HepG2 (cell line): ENCODE data around the gene STON1. TPM values are rescaled to one million over a fixed set of nuclear protein-coding genes. Genes with fewer than 3 reads are reported as not detected.

Experiments used
- ATAC-seq: fragments of 200-7000 bp; cut with Tn5 transposase; 3 replicates; pipeline ENCODE4 v1.9.1; 2020; ENCODE audit warnings: mild to moderate bottlenecking, moderate library complexity
- BruUV-seq: library from RNA; stranded (reverse); fragments of 400-500 nt; replicated peaks from 2 replicates; lab custom pipeline; 2021; lab: Mats Ljungman, UMichigan
- CTCF ChIA-PET: fragments of 300-600 bp; formaldehyde crosslinking; extraction: SDS; loops from one replicate; lab custom pipeline; 2021; ENCODE audit warnings: low total read pairs, inconsistent platforms, low intra/inter-chr PET ratio; lab: Yijun Ruan, JAX
- POLR2A ChIA-PET: fragments of 350-600 bp; sonication (Branson Sonifier 250); formaldehyde crosslinking; loops from one replicate; lab custom pipeline; 2020; ENCODE audit warnings: antibody characterized with exemption, inconsistent platforms; lab: Yijun Ruan, JAX
- DNase-seq: peaks from one replicate; pipeline ENCODE4 v3.0.0-alpha.2; 2015; ENCODE audit warnings: low spot score
- FAIRE-seq: peaks from 3 replicates; lab custom pipeline; 2011; peaks lifted over from hg19 to GRCh38; lab: Jason Lieb, UNC
- H2AFZ ChIP-seq: one replicate; pipeline ENCODE4 v1.6.1; 2011; ENCODE audit warnings: low read length, inconsistent platforms
- H3K27ac ChIP-seq: fragments of 300-600 bp; 3 replicates; pipeline ENCODE4 v1.8.0; 2011; ENCODE audit warnings: mixed run types, mild to moderate bottlenecking, mixed read lengths, low read length, inconsistent platforms; ENCODE audit not compliant: insufficient read depth; ENCODE audit errors: extremely low read length
- H3K27me3 ChIP-seq, 2 experiments: fragments of 200-600 bp in 1 of 2; 2 replicates in 1 of 2; 3 replicates in 1 of 2; pipeline versions ENCODE4 v1.6.0 to v1.8.0; 2011; ENCODE audit warnings: low read length in 2 of 2, mild to moderate bottlenecking in 2 of 2, moderate library complexity in 2 of 2, inconsistent platforms in 1 of 2; ENCODE audit not compliant: insufficient read depth in 2 of 2, control insufficient read depth in 1 of 2
- H3K36me3 ChIP-seq, 2 experiments: fragments of 200-600 bp in 1 of 2; replicated peaks in 1 of 2; 2 replicates in 1 of 2; 3 replicates in 1 of 2; pipeline versions ENCODE4 v1.5.1 to v1.8.0; 2011; ENCODE audit warnings: low read length in 2 of 2, inconsistent platforms in 1 of 2; ENCODE audit not compliant: insufficient read depth in 2 of 2, control insufficient read depth in 1 of 2
- H3K4me1 ChIP-seq: 2 replicates; pipeline ENCODE4 v1.5.1; 2012; ENCODE audit warnings: low read length, inconsistent platforms; ENCODE audit not compliant: insufficient read depth
- H3K4me2 ChIP-seq: 2 replicates; pipeline ENCODE4 v1.6.0; 2011; ENCODE audit warnings: low read depth, low read length, inconsistent platforms
- H3K4me3 ChIP-seq, 3 experiments: fragments of 200-600 bp in 1 of 3; sonication (generic), shearing (Covaris generic) in 1 of 3; replicated peaks in 1 of 3; 2 replicates each; pipeline ENCODE4 v1.5.1; 2011 to 2016; ENCODE audit warnings: low read length in 3 of 3, inconsistent platforms in 2 of 3, low read depth in 2 of 3, mild to moderate bottlenecking in 2 of 3, control low read depth in 1 of 3, mixed read lengths in 1 of 3; ENCODE audit not compliant: insufficient read depth in 1 of 3
- H3K79me2 ChIP-seq: one replicate; pipeline ENCODE4 v1.6.1; 2011; ENCODE audit warnings: low read length, inconsistent platforms; ENCODE audit not compliant: insufficient read depth
- H3K9ac ChIP-seq: 2 replicates; pipeline ENCODE4 v1.6.0; 2011; ENCODE audit warnings: mild to moderate bottlenecking, low read depth, low read length, inconsistent platforms; ENCODE audit not compliant: insufficient read depth
- H3K9me3 ChIP-seq: 2 replicates; pipeline ENCODE4 v1.5.1; 2012; ENCODE audit warnings: mild to moderate bottlenecking, low read length
- H4K20me1 ChIP-seq: 2 replicates; pipeline ENCODE4 v1.6.0; 2011; ENCODE audit warnings: inconsistent platforms, mild to moderate bottlenecking, low read length, moderate library complexity; ENCODE audit not compliant: insufficient read depth
- ARNTL ChIP-seq: sonication (generic); formaldehyde crosslinking; IDR thresholded peaks from 2 replicates; pipeline ENCODE4 v1.4.0; 2020; ENCODE audit warnings: mild to moderate bottlenecking, missing genetic modification reagents
- NFIB ChIP-seq: sonication (generic); formaldehyde crosslinking; IDR thresholded peaks from 2 replicates; pipeline ENCODE4 v1.9.0; 2021; ENCODE audit warnings: missing genetic modification reagents, mild to moderate bottlenecking, borderline replicate concordance
- WGBS: methylation state at CpG from one replicate; pipeline ENCODE4 v1.1.6; 2017; ENCODE audit warnings: low lambda C conversion rate; 5-methylcytosine and 5-hydroxymethylcytosine counted together
- in situ Hi-C: cut with HindIII; loops from 2 replicates; pipeline ENCODE4 v1.10.0; 2017; ENCODE audit warnings: low pct_unique_long_range_greater_than_20kb; ENCODE audit not compliant: extremely low pct_ligation_motif_present
- intact Hi-C: fragments of 100-400 bp; cut with micrococcal nuclease; formaldehyde crosslinking; loops from one replicate; pipeline ENCODE4 v1.10.0; 2022; ENCODE audit not compliant: unreplicated experiment
- polyA plus RNA-seq, 8 experiments: library from polyadenylated mRNA; depleted of rRNA in 3 of 8; stranded (reverse) in 7 of 8; unstranded in 1 of 8; fragments of >200 nt; fragmentation: Illumina TruSeq in 4 of 8; extraction: Trizol in 4 of 8; gene quantifications; 2 replicates each; pipeline versions ENCODE4 v1.2.1 to v1.2.3, GENCODE V29; 2011 to 2016; ENCODE audit warnings: low read depth in 4 of 8, missing spikeins in 1 of 8, mixed read lengths in 1 of 8; ENCODE audit not compliant: insufficient read depth in 1 of 8
- total RNA-seq, 5 experiments: library from RNA; depleted of rRNA; stranded (reverse); fragments of >200 nt; fragmentation: Illumina TruSeq; extraction: Trizol; gene quantifications; 2 replicates each; pipeline ENCODE4 v1.2.3, GENCODE V29; 2016; ENCODE audit warnings: low read depth in 1 of 5
- TF ChIP-seq, protein P1 (sequence below): sonication (generic); formaldehyde crosslinking; conservative IDR thresholded peaks from 2 replicates; pipeline ENCODE4 v1.4.0; 2020; ENCODE audit warnings: missing genetic modification reagents
- TF ChIP-seq, protein P2 (sequence below): sonication (generic); formaldehyde crosslinking; IDR thresholded peaks from 2 replicates; pipeline ENCODE4 v1.4.0; 2020; ENCODE audit warnings: missing genetic modification reagents
- TF ChIP-seq, protein P3 (sequence below): sonication (generic); formaldehyde crosslinking; IDR thresholded peaks from 2 replicates; pipeline ENCODE4 v1.8.1; 2023; ENCODE audit warnings: missing genetic modification reagents, mild to moderate bottlenecking, borderline replicate concordance
- TF ChIP-seq, protein P4 (sequence below): sonication (generic); formaldehyde crosslinking; IDR thresholded peaks from 2 replicates; pipeline ENCODE4 v1.8.1; 2023; ENCODE audit warnings: mild to moderate bottlenecking, inconsistent platforms, moderate library complexity, missing genetic modification reagents, borderline replicate concordance

STON1 gene
- total and polyA plus RNA-seq, 2 of the 13 experiments (the other 11 are each of a cell fraction or from before 2014, with no cell fraction given) = 0.09 to 0.28 TPM

DNA sequence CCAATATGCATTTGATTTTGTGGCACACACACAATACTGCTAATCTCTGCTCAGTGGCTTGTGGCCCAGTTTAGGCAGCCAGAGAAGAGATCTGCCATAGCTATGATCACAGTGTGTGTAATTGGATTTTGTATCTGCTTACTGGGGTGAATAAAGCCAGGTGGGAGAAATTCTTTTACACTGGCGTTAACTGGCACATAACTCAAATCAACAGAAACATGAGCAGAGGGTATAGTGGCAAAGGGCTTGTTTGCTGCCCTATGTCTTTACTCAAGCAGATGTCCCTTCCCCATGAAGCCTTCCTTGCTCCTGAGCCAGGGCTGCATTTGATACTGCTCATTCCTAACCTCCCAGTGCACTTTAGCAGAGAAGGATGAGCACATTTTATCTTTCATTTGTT, 28.5 kb downstream of the STON1 start:
- BruUV-seq = no TSS peak
- DNase-seq (no peak), ATAC-seq (no peak), FAIRE-seq (no peak)
- TF ChIP-seq NFIB (CRISPR knock-in tag) (no peak), ARNTL (CRISPR knock-in tag) (no peak)
- TF ChIP-seq, protein P1, sequence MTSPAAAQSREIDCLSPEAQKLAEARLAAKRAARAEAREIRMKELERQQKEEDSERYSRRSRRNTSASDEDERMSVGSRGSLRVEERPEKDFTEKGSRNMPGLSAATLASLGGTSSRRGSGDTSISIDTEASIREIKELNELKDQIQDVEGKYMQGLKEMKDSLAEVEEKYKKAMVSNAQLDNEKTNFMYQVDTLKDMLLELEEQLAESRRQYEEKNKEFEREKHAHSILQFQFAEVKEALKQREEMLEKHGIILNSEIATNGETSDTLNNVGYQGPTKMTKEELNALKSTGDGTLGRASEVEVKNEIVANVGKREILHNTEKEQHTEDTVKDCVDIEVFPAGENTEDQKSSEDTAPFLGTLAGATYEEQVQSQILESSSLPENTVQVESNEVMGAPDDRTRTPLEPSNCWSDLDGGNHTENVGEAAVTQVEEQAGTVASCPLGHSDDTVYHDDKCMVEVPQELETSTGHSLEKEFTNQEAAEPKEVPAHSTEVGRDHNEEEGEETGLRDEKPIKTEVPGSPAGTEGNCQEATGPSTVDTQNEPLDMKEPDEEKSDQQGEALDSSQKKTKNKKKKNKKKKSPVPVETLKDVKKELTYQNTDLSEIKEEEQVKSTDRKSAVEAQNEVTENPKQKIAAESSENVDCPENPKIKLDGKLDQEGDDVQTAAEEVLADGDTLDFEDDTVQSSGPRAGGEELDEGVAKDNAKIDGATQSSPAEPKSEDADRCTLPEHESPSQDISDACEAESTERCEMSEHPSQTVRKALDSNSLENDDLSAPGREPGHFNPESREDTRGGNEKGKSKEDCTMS (CRISPR knock-in tag) = no peak
- TF ChIP-seq, protein P2, sequence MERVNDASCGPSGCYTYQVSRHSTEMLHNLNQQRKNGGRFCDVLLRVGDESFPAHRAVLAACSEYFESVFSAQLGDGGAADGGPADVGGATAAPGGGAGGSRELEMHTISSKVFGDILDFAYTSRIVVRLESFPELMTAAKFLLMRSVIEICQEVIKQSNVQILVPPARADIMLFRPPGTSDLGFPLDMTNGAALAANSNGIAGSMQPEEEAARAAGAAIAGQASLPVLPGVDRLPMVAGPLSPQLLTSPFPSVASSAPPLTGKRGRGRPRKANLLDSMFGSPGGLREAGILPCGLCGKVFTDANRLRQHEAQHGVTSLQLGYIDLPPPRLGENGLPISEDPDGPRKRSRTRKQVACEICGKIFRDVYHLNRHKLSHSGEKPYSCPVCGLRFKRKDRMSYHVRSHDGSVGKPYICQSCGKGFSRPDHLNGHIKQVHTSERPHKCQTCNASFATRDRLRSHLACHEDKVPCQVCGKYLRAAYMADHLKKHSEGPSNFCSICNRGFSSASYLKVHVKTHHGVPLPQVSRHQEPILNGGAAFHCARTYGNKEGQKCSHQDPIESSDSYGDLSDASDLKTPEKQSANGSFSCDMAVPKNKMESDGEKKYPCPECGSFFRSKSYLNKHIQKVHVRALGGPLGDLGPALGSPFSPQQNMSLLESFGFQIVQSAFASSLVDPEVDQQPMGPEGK (CRISPR knock-in tag) = no peak
- TF ChIP-seq, protein P3, sequence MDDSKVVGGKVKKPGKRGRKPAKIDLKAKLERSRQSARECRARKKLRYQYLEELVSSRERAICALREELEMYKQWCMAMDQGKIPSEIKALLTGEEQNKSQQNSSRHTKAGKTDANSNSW (CRISPR knock-in tag) = no peak
- TF ChIP-seq, protein P4, sequence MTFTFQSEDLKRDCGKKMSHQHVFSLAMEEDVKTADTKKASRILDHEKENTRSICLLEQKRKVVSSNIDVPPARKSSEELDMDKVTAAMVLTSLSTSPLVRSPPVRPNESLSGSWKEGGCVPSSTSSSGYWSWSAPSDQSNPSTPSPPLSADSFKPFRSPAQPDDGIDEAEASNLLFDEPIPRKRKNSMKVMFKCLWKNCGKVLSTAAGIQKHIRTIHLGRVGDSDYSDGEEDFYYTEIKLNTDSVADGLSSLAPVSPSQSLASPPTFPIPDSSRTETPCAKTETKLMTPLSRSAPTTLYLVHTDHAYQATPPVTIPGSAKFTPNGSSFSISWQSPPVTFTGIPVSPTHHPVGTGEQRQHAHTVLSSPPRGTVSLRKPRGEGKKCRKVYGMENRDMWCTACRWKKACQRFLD (CRISPR knock-in tag) = no peak
- CTCF ChIA-PET = no interaction called here
- Histone ChIP-seq H3K27me3 (no peaks in the 10 kb centered on the region), H2AFZ (no peak overlapping the region), H3K4me3 (no peak overlapping the region), H3K9me3 (no peaks in the 10 kb centered on the region), H3K4me1 (peaks cover 20% of the 10 kb centered on the region), H3K79me2 (no peaks in the 10 kb centered on the region), H4K20me1 (no peaks in the 10 kb centered on the region), H3K4me2 (no peak overlapping the region), H3K9ac (no peak overlapping the region), H3K27ac (no peak overlapping the region), H3K36me3 (no peaks in the 10 kb centered on the region)
- WGBS = 18% methylated on average over 1 of the region's 1 CpG
- in situ Hi-C loops (no loop called here), intact Hi-C loops (no loop called here)
- POLR2A ChIA-PET = no interaction called here
